ENCODE data around the gene TAX1BP3. TPM values are rescaled to one million over a fixed set of nuclear protein-coding genes. Genes with fewer than 3 reads are reported as not detected.

Gene TAX1BP3
- total and polyA plus RNA-seq, 9 of the 15 experiments (the other 6 are each of a cell fraction or from before 2014, with no cell fraction given): 0.99 to 14.5 (median 6.2) TPM

DNA sequence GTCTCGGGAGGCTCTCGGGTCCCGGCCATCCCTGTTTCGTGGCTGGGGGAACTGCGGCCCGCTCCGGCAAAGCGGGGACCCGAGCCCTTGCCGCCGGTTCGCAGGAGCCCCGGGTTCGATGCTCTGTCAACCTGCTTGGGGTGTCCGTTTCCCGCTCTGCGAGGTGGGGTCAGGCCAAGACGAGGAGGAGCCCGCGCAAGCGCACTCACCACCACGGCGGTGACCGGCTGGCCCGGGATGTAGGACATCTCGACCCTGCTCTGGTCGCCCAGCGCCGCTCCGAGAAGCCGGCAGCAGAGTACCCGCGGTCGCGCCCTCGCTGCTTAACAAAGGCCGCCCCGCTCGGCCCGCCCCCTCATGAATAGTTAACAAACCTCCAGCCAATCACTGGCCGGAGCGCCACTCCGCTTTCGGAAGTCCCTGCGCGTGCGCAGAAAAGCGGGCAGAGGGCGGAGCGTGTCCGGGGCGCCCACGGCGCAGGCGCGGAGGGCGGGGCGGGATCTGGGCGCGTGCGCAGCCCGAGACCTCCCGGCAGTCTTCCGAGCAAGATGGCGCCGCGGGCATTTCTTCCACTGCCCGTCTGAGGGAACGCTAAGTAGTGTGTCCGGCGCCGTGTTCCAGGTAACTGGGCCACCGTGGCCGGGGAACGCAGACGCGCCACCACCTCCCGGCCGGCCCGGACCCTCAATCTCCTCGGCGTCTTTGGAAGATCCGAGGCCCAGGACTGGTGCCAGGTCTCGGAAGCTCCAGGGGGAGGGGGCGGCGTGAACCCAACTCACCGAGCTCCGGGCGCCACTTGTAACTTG, at the start of gene TAX1BP3, which contains the start of gene EMC6 (continued):
- TF ChIP-seq XRCC3 (IDR thresholded peaks at IDR 0.05) (no peak), COPS2 (conservative IDR thresholded peaks at IDR 0.05) (no peak), ETV1 (tag; conservative IDR thresholded peaks at IDR 0.05; ENCODE audit: low read depth) (no peak), BCOR (IDR thresholded peaks at IDR 0.05) (no peak), RBBP5 (IDR thresholded peaks at IDR 0.05; ENCODE audit: borderline replicate concordance, insufficient read depth, low read length, poor library complexity, severe bottlenecking) (peak; percentile 86), EP400 (IDR thresholded peaks at IDR 0.05) (0 out of 2 replicates have a peak, but pooled peaks have one; percentile 40), SRF (CRISPR knock-in tag; IDR thresholded peaks at IDR 0.05) (0 out of 4 replicates have a peak, but pooled peaks of 1 of the 2 experiments have one; percentile 42), PHF8 (IDR thresholded peaks at IDR 0.05; ENCODE audit: borderline replicate concordance, low read length) (peak; percentile 86; the same call in 1 of the 2 replicates), HMG20B (CRISPR knock-in tag; IDR thresholded peaks at IDR 0.05) (no peak), GTF2E2 (tag; IDR thresholded peaks at IDR 0.05) (peak; percentile 33; the same call in 1 of the 2 replicates), SMAD2 (IDR thresholded peaks at IDR 0.05; ENCODE audit: low read depth, low read length) (no peak), MEIS2 (IDR thresholded peaks at IDR 0.05; ENCODE audit: partially characterized antibody) (peak; percentile 98), TAF9B (IDR thresholded peaks at IDR 0.05; ENCODE audit: partially characterized antibody) (peak; percentile 91), SMAD4 (CRISPR knock-in tag; conservative IDR thresholded peaks at IDR 0.05) (peak; percentile 8; the same call in 1 of the 2 replicates), ZFX (CRISPR knock-in tag; IDR thresholded peaks at IDR 0.05) (peak; percentile 84)

Measured in K562 (cell line).